Measurements from ENCODE around the gene SPRED2.
A peak's percentile ranks its signal among the peaks of the same experiment; 100 is the strongest.

The SPRED2 gene

DNA sequence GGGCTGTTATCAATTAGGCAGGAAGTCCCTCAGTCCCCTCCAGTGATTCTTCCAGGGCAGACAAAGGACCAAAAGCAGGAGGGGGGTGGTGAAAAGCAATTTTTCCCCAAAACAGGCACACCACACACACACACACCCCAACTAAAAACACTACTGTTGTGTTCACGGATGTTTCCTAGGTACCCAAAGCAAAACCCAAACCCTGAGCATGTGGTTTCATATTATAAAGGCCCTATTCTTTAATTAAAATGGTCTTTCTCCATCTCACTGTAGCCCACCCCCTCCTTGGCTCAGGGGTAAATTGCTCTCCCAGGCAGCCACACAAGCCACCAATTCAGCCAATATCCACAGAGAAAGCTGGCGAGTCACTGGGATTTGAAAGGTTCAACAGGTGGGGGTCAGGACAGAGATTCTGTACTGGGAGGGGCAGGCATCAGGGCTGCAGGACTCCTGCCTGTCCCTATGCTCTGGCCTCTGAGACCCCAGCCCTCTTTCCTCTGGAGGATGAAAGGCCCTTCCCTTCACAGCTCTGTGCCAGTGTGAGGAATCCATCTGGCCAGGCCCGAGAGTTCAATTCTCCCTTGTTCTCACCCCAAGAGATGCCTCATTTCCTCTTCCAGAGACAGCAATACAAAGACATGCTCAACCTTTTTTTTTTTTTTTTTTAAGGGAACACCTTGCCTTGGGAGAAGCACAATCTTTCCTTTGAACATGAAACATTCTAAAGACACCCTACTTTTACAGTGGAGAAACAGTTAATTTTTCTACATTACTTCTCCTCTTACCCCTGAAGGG lies 43.6 kb downstream of the SPRED2 start:
- Histone ChIP-seq H3K9me3 (ENCODE audit: insufficient read depth, low read length) (no peaks in the 10 kb centered on the region), H3K4me1 (ENCODE audit: low read length) (peaks cover 92% of the 10 kb centered on the region), H3K27me3 (ENCODE audit: low read depth, low read length) (no peaks in the 10 kb centered on the region), H2AFZ (ENCODE audit: low read depth, low read length) (no peak overlapping the region), H3K79me2 (ENCODE audit: low read length) (peaks cover 77% of the 10 kb centered on the region), H3K4me2 (ENCODE audit: low read length) (peak overlapping the region; percentile 89), H4K20me1 (ENCODE audit: insufficient read depth, low read length) (no peaks in the 10 kb centered on the region), H3K4me3 (ENCODE audit: low read length) (peak overlapping the region; percentile 67), H3K9ac (ENCODE audit: low read length) (peak overlapping the region; percentile 70), H3K27ac (ENCODE audit: low read length) (peak overlapping the region; percentile 97), H3K36me3 (replicated peaks; ENCODE audit: low read depth, low read length) (peaks cover 2% of the 10 kb centered on the region)
- no peak for TF ChIP-seq CTCF (IDR thresholded peaks at IDR 0.05; ENCODE audit: low read depth, low read length)
- TF ChIP-seq EZH2phosphoT487 (IDR thresholded peaks at IDR 0.05; ENCODE audit: low read depth), result no peak

DNA sequence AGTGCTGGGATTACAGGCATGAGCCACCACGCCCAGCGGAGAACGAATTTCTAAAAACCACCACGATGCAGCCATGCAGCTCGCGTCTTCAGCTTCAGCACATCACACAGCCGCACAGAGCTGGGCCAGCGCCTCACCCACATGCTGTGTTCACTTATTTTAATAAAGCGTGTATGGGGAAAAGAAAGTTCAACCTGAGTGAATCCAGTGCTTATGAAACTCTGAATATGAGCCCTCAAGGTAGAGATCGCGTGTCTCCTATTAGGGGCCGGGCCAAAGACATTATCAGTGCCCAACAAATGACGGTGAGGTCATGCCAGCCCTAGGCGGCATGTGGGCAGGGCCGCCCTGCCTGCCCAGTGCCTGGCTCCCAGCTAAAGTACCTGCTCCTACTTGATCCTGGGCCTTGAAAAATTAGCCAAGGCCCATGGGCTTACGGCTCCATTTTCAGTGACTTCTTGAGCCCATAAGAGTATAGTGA lies 44.3 kb downstream of the SPRED2 start:
- no peak overlapping the region for H2AFZ ChIP-seq (ENCODE audit: low read depth, low read length)
- peaks cover 92% of the 10 kb centered on the region for H3K4me1 ChIP-seq (ENCODE audit: low read length)
- no peaks in the 10 kb centered on the region for H4K20me1 ChIP-seq (ENCODE audit: insufficient read depth, low read length)
- H3K79me2 ChIP-seq (ENCODE audit: low read length), result peaks cover 71% of the 10 kb centered on the region
- peak overlapping the region; percentile 97 for H3K27ac ChIP-seq (ENCODE audit: low read length)
- H3K4me2 ChIP-seq (ENCODE audit: low read length), result peak overlapping the region; percentile 89
- peaks cover 2% of the 10 kb centered on the region for H3K36me3 ChIP-seq (replicated peaks; ENCODE audit: low read depth, low read length)
- peak overlapping the region; percentile 67 for H3K4me3 ChIP-seq (ENCODE audit: low read length)
- no peaks in the 10 kb centered on the region for H3K27me3 ChIP-seq (ENCODE audit: low read depth, low read length)
- TF ChIP-seq EZH2phosphoT487 (IDR thresholded peaks at IDR 0.05; ENCODE audit: low read depth), result no peak
- TF ChIP-seq CTCF (IDR thresholded peaks at IDR 0.05; ENCODE audit: low read depth, low read length), result no peak
- peak overlapping the region; percentile 70 for H3K9ac ChIP-seq (ENCODE audit: low read length)
- H3K9me3 ChIP-seq (ENCODE audit: insufficient read depth, low read length), result no peaks in the 10 kb centered on the region

GRCh38 chr2:65386989-65387388 lies 45.4 kb downstream of the SPRED2 start:
- no peak overlapping the region for H3K4me3 ChIP-seq (ENCODE audit: low read length)
- H3K4me1 ChIP-seq (ENCODE audit: low read length), result peaks cover 92% of the 10 kb centered on the region
- H3K4me2 ChIP-seq (ENCODE audit: low read length), result peak overlapping the region; percentile 29; the same call in 1 of the 2 replicates
- H3K27me3 ChIP-seq (ENCODE audit: low read depth, low read length), result no peaks in the 10 kb centered on the region
- H4K20me1 ChIP-seq (ENCODE audit: insufficient read depth, low read length), result peaks cover 5% of the 10 kb centered on the region; the same call in 1 of the 2 replicates
- H3K36me3 ChIP-seq (replicated peaks; ENCODE audit: low read depth, low read length), result peaks cover 2% of the 10 kb centered on the region
- TF ChIP-seq EZH2phosphoT487 (IDR thresholded peaks at IDR 0.05; ENCODE audit: low read depth) (no peak), CTCF (IDR thresholded peaks at IDR 0.05; ENCODE audit: low read depth, low read length) (peak; percentile 22; the same call in 1 of the 2 replicates)
- no peaks in the 10 kb centered on the region for H3K9me3 ChIP-seq (ENCODE audit: insufficient read depth, low read length)
- no peak overlapping the region for H2AFZ ChIP-seq (ENCODE audit: low read depth, low read length)
- peaks cover 63% of the 10 kb centered on the region for H3K79me2 ChIP-seq (ENCODE audit: low read length)
- no peak overlapping the region for H3K9ac ChIP-seq (ENCODE audit: low read length)
- H3K27ac ChIP-seq (ENCODE audit: low read length), result no peak overlapping the region

- Histone ChIP-seq H4K20me1 (ENCODE audit: insufficient read depth, low read length) (peaks cover 12% of the 10 kb centered on the region), H3K9ac (ENCODE audit: low read length) (no peak overlapping the region), H3K27me3 (ENCODE audit: low read depth, low read length) (no peaks in the 10 kb centered on the region), H3K36me3 (replicated peaks; ENCODE audit: low read depth, low read length) (peaks cover 7% of the 10 kb centered on the region), H2AFZ (ENCODE audit: low read depth, low read length) (no peak overlapping the region), H3K4me2 (ENCODE audit: low read length) (no peak overlapping the region), H3K4me1 (ENCODE audit: low read length) (peaks cover 92% of the 10 kb centered on the region), H3K79me2 (ENCODE audit: low read length) (peaks cover 63% of the 10 kb centered on the region), H3K4me3 (ENCODE audit: low read length) (no peak overlapping the region), H3K27ac (ENCODE audit: low read length) (no peak overlapping the region), H3K9me3 (ENCODE audit: insufficient read depth, low read length) (no peaks in the 10 kb centered on the region)
- TF ChIP-seq CTCF (IDR thresholded peaks at IDR 0.05; ENCODE audit: low read depth, low read length) (no peak), EZH2phosphoT487 (IDR thresholded peaks at IDR 0.05; ENCODE audit: low read depth) (no peak)
Measured at GRCh38 chr2:65386344-65386743, 46.1 kb downstream of the SPRED2 start.
